A204.1 (cell line): Measurements from ENCODE around the gene CDH10.

Experiments
- FAIRE-seq: peaks from 2 replicates; lab custom pipeline; 2012; peaks lifted over from hg19 to GRCh38; lab: Jason Lieb, UNC

The CDH10 gene

DNA sequence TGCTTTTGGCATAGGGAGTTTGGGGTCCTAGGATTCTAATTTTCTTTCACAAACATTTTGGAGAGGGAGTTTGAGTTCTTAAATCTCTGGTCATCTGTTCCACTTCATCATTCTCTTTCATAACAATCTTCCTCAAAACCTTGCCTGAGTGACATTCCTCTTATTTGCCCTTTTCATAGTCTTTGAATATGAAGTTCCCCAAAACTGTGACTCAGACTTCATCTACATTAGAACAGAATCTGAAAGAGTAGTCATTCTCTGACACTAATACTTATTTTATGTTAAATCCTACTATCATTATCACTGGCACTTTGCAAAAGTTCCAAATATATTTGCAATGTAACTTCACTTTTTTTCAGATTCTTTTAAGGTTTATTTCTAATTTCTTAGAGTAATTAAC lies 163.8 kb downstream of the CDH10 start:
- FAIRE-seq = no peak

DNA sequence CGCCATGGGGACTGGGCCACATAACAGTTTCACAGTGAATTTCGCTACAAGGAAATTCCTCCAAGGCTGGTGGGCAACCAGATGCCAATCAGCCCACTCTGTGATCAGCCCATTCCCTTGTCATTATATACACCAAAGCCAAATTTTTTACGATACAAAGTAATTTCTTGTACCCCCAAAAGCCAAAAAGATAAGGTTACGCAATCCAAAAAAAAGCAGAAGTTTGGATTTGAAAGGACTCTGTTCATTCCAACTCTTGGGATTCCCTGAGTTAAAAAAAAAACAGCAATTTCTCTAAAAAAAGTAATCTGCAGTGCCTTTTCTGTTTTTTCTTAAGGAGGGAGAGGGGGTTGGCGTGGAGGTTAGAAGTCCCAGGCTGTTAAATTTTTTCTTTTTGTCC lies 166.8 kb downstream of the CDH10 start:
- no peak for FAIRE-seq

DNA sequence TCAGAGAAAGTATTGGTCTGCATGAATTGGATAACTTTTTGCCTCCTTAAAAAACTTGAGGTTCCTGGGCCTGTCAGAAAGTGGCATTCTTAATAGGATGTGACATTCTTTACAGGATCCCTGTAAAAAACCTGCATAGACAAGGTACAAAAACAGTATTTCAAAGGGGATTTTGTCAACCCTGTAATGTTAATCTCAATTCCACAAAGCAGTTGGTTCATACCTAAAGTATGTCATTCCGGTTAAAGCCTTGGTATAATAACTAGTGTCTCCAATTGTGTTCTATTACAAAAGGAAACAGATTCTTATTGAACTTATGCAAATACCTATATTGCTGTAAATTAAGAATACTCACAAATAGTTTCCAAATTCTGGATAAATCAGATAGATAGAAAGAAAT lies 169.7 kb downstream of the CDH10 start:
- FAIRE-seq = no peak

DNA sequence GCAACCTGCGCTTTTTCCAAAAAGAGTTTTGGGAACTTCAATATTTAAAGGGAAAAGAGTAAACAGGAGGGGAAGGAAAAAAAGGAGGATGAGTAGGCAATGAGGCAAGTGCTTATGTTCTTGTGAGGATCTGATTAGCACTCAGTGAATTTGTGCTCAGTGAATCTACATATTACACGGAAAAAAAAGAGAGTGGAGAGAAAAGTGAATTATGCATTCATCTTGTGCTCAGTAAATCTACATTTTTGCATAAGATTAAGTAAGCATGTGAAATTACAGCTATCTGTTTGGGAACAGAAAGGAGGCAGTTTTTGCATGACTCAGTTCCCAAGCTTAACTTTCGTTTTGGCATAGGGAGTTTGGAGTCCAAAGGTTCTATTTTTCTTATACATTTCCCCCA lies 170.1 kb downstream of the CDH10 start:
- no peak for FAIRE-seq

DNA sequence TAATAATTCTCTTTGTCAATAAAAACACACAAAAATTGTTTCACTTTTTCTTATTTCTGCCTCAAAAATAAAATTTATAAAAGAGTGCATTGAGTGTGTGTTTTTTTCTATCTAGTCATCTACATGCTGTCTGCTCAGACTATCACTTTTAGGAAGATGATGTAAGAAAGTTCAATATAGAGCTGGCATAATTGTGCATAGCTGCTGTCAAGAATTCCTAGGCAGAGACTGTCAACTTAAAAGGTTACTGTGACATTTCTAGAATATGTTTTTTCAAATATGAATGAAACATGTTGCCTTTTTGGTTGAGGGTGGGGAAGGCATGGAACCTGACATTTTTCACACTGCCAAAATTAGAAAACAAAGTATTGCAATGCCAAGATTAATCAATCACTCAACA lies 172.3 kb downstream of the CDH10 start:
- FAIRE-seq = no peak

DNA sequence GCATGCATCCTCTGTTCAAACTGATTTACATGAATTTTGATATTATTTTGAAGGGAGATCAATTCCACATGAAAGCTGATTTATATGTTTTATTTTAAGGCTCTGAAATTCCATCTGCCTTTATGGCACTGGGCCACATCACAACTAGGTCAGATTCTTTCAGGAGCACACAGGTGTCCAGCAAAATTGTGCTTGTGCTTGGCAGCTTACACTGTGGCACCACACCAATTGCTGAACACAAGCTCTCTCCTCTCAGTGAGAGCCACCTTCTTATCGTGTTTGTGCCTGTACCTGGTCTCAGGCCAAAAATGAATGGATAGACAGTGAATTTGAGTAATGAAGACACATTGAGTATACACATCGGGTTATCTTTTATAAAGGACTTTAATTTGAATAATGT lies 200.4 kb downstream of the CDH10 start:
- FAIRE-seq = no peak

DNA sequence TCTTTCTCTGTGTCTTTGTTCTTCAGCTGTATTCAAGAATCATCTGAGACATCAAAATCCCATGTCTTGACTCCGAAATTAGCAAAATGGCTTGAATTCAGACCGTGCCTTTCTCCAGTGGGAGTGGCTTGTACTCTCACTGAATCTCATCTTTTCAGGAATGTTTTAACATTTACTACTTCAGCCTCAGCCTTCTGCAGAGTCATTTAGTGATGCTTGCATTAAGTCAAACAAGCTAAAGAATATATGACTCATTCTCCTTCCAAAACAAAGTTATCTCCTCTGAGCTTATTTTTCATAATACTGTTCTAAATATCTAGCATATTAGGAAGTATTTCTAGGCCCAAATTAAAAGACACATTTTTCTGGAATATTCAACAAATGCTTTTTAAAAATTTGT lies 205.3 kb downstream of the CDH10 start:
- FAIRE-seq = no peak
